ENCODE data around the gene WWC2.
"Not testable (repeated sequence)": the region's sequence is repeated elsewhere in the genome, so short reads cannot be mapped to it uniquely, and the experiment has no call there.

The WWC2 gene

DNA sequence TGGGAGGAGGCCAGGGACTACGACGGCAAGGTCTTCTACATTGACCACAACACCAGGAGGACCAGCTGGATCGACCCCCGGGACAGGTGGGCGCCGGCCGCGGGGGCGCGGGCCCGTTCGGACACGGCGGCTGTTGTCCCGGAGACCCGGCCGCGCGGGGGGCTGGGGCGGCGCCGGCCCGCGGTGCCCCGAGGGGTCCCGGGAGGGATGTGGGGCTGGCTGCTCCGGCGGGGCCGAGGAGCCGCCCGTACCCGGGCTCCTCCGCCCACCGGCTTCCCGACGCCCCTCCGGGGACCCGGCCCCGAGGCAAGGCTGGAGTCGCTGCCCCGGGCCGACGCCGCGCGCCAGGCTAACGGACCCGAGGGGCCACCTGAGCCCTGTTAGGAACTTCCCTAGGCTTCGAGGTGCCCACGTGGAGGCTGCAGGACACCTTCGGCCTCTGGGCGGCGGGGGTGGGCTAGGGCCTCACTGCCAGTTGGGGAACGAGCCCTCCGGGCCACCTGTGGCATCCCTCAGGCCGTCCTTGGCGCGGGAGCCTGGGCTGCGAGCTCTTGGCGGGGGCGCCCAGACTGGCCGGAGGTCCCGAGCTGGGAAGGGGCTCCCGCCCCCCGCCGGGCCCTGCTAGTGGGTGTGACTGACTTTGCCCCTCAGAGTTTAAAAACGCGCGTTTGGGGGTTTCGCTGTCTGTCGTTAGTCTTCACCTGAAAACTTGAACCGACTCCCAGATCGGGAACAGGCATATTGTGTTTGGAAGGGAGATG is 660 bp downstream of the WWC2 start:
- no peak for DNase-seq (ENCODE audit: low read depth, low spot score)
- peak overlapping the region; percentile 27 for H3K4me3 ChIP-seq (ENCODE audit: low read length)

- no peak for DNase-seq (ENCODE audit: low read depth, low spot score)
- no peak overlapping the region for H3K4me3 ChIP-seq (ENCODE audit: low read length)
These were observed 1.2 kb downstream of the WWC2 start for GRCh38 chr4:183100298-183100599.

- no peak overlapping the region for H3K4me3 ChIP-seq (ENCODE audit: low read length)
- DNase-seq (ENCODE audit: low read depth, low spot score) = no peak
These were observed 1.8 kb downstream of the WWC2 start for GRCh38 chr4:183100827-183101226.

DNA sequence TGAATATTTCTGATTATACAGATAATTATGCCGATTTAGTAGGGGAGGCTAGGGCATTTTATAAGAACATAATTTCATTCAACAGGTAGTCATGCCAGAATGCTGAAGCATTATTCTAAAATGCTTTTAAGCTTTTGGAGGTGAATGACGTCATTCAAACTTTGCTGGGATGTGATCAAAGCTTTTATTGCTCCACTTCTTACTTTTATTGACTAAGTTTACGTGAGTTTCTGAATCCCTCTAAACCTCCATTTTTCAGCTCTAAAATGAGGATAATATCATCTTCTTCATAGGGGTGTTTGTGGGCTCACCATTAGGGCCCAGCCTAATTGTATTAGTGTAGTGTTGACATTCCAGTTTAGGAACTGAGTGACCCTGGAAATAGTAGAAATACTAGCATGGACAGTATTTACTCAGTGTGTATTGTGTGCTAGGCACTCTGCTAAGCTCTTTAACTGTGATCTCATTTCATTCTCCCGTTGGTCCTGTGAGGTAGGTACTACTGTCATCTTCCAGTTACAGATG is 3.0 kb downstream of the WWC2 start:
- no peak for DNase-seq (ENCODE audit: low read depth, low spot score)
- H3K4me3 ChIP-seq (ENCODE audit: low read length) = no peak overlapping the region

DNA sequence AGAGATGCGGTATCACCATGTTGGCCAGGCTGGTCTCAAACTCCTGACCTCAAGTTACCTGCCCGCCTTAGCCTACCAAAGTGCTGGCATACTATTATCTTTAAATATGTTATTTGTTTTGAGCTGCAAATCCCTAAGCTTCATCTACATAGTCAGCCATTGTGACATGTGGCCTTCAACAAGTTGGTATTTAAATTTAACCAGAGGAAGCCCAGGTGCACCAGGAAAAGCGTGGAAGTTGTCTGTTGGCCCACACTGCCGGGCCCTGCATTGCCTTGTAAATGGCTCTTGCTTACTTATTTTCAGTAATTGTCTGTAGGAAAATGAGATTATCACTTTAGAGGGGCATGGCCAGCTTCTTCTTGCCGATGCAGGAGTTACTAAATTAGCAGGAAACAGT is 6.0 kb downstream of the WWC2 start:
- H3K4me3 ChIP-seq (ENCODE audit: low read length) = no peak overlapping the region
- no peak for DNase-seq (ENCODE audit: low read depth, low spot score)

- no peak overlapping the region for H3K4me3 ChIP-seq (ENCODE audit: low read length)
- DNase-seq (ENCODE audit: low read depth, low spot score) = no peak
These were observed 7.8 kb downstream of the WWC2 start for GRCh38 chr4:183106839-183107238.

DNA sequence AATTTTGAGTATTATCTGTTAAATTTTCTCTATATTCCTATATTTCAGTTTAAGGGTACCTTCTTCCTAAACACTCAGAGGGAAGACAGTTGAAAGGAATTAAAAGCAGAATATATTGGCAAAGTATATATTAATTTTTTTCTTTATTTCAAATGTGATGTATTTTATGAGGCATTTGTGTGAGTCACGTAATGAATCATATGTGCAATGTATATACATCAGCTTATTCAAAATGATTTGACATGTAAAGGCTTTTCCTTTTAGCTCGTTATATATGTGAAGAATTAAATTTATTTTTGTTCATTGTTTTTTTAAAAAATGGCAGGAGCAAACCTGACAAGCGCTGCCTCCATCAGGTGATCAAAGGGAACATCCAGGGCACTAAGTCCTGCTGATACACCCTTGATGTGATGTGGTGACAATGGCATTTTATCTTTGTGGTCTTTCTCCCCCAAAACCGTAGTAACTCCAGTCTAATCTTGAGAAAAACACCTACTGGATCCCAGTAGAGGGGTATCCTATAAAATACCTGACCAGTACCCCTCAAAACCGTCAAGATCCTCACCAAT is 8.9 kb downstream of the WWC2 start:
- no peak overlapping the region for H3K4me3 ChIP-seq (ENCODE audit: low read length)
- DNase-seq (ENCODE audit: low read depth, low spot score) = no peak

- no peak for DNase-seq (ENCODE audit: low read depth, low spot score)
- H3K4me3 ChIP-seq (ENCODE audit: low read length) = no peak overlapping the region
These were observed 11.2 kb downstream of the WWC2 start for GRCh38 chr4:183110244-183110643.

- H3K4me3 ChIP-seq (ENCODE audit: low read length) = no peak overlapping the region
- DNase-seq (ENCODE audit: low read depth, low spot score) = no peak
These were observed 12.4 kb downstream of the WWC2 start for GRCh38 chr4:183111452-183111885.

DNA sequence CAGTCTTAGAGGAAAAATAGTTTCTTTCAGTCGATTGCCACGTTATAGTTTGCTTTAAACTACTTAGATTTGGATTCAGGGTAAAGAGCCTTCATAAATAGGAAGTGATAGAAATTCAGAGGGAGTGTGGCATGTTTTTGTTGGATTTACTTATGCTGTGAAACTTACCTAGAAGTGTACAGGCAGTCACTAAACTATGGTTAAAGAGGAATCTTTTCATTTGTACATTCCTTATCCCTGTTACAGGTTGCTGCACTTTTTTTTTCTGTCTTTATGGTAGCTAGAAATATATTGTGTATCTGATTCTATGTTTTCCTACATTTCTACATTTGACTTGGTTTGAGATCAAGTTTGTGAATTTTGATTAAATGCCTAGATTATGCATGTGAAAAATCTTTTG is 19.1 kb downstream of the WWC2 start:
- DNase-seq (ENCODE audit: low read depth, low spot score) = no peak
- H3K4me3 ChIP-seq (ENCODE audit: low read length) = no peak overlapping the region

- no peak for DNase-seq (ENCODE audit: low read depth, low spot score)
- H3K4me3 ChIP-seq (ENCODE audit: low read length) = no peak overlapping the region
These were observed 19.5 kb downstream of the WWC2 start for GRCh38 chr4:183118585-183118984.

DNA sequence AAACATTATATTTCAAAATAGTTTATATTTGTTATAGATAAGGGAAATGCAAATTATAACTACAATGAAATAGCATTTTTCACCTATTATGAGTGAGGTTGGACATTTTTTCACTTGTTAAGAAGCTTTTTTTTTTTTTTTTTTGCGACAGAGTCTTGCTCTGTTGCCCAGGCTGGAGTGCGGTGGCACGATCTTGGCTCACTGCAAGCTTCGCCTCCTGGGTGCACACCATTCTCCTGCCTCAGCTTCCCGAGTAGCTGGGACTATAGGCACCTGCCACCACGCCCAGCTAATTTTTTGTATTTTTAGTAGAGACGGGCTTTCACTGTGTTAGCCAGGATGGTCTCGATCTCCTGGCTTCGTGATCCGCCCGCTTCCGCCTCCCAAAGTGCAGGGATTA is 22.6 kb downstream of the WWC2 start:
- not testable (repeated sequence) for H3K4me3 ChIP-seq (ENCODE audit: low read length); DNase-seq (ENCODE audit: low read depth, low spot score)

DNA sequence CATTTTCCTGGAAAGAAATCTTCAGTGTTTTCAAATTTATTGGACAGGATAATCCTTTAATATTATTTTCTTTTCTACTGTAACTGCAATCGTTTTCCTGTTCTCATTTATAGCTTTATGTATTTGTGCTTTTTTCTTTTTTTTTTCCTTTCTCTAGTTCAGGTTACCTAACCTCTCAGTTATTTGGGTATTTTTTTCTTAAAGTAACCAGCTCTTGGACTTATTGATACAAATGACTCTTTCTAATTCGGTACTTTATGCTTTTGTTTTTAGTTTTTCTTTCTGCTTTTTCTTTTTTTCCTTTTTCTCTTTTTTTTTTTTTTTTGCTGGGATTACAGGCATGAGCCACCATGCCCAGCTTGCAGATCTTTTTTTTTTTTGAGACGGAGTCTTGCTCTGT is 25.2 kb downstream of the WWC2 start:
- DNase-seq (ENCODE audit: low read depth, low spot score) = no peak
- H3K4me3 ChIP-seq (ENCODE audit: low read length) = no peak overlapping the region

GRCh38 chr4:183124865-183125264 is 25.8 kb downstream of the WWC2 start:
- no peak for DNase-seq (ENCODE audit: low read depth, low spot score)
- no peak overlapping the region for H3K4me3 ChIP-seq (ENCODE audit: low read length)

DNA sequence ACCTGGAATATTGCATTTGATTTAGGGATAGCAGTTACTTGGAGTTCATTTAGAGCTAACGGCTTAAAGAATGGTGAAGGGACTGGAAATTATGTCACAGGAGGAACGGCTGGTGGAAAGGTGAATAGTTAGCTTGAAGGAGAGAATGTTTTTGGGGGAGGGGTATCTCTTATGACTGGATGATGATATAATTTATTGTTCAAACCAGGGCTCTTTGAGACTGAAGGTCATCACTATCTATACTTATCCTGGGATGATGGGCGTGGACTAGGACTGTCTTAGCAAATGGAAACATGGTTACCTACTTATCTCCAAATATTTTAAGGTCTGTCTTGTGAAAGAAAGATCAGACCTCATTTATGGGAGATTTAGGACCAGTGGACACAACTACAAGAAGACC is 30.1 kb downstream of the WWC2 start:
- DNase-seq (ENCODE audit: low read depth, low spot score) = no peak
- no peak overlapping the region for H3K4me3 ChIP-seq (ENCODE audit: low read length)

- no peak overlapping the region for H3K4me3 ChIP-seq (ENCODE audit: low read length)
- DNase-seq (ENCODE audit: low read depth, low spot score) = no peak
These were observed 30.6 kb downstream of the WWC2 start for GRCh38 chr4:183129675-183130074.

- no peak for DNase-seq (ENCODE audit: low read depth, low spot score)
- no peak overlapping the region for H3K4me3 ChIP-seq (ENCODE audit: low read length)
These were observed 31.5 kb downstream of the WWC2 start for GRCh38 chr4:183130328-183131155.

DNA sequence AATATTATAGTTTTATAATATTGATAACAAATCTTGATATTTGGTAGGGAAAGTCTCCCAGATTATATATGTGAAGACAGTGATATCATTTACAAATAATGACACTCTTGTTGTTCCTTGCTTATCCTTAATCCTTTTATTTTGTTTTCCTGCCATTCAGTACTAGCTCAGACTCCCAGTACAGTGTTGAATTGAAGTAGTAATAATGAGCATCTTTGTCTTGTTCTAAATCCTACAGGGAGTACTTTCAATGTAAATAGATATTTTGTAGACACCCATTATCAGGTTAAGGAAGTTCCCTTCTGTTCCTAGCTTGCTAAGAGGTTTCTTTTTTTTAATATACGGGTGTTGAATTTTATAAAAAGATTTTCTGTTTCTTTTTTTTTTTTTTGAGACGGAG is 33.0 kb downstream of the WWC2 start:
- DNase-seq (ENCODE audit: low read depth, low spot score) = no peak
- H3K4me3 ChIP-seq (ENCODE audit: low read length) = no peak overlapping the region

- DNase-seq (ENCODE audit: low read depth, low spot score) = no peak
These were observed 33.8 kb downstream of the WWC2 start for GRCh38 chr4:183132865-183133264.

GRCh38 chr4:183136855-183137254 is 37.8 kb downstream of the WWC2 start:
- DNase-seq (ENCODE audit: low read depth, low spot score) = no peak
- no peak overlapping the region for H3K4me3 ChIP-seq (ENCODE audit: low read length)

More at GRCh38 chr4:183132865-183133264, 33.8 kb downstream of the WWC2 start:
- no peak overlapping the region for H3K4me3 ChIP-seq (ENCODE audit: low read length)
